H9 (cell line): ENCODE results near the gene FOXJ3. TPM values are rescaled to one million over a fixed set of nuclear protein-coding genes. Genes with fewer than 3 reads are reported as not detected.

Experiments used
- DNase-seq: peaks from one replicate; pipeline ENCODE4 v3.0.0-alpha.2; 2017
- H2AFZ ChIP-seq: one replicate; pipeline ENCODE4 v1.6.1; 2013; ENCODE audit warnings: mild to moderate bottlenecking, low read length, control low read depth, moderate library complexity
- H2AK5ac ChIP-seq: 2 replicates; pipeline ENCODE4 v1.6.1; 2013; ENCODE audit warnings: low read length, control low read depth, mixed read lengths; ENCODE audit not compliant: insufficient read length
- H2BK120ac ChIP-seq: one replicate; pipeline ENCODE4 v1.6.1; 2013; ENCODE audit warnings: low read depth, mild to moderate bottlenecking, low read length, control low read depth, inconsistent platforms; ENCODE audit not compliant: poor library complexity, severe bottlenecking
- H2BK12ac ChIP-seq: 2 replicates; pipeline ENCODE4 v1.6.1; 2013; ENCODE audit warnings: low read length, control low read depth, mixed read lengths, low read depth; ENCODE audit not compliant: insufficient read length
- H2BK15ac ChIP-seq: 2 replicates; pipeline ENCODE4 v1.6.1; 2013; ENCODE audit warnings: low read depth, low read length, control low read depth
- H2BK20ac ChIP-seq: one replicate; pipeline ENCODE4 v1.6.1; 2013; ENCODE audit warnings: low read depth, mild to moderate bottlenecking, low read length, control low read depth, inconsistent platforms; ENCODE audit not compliant: poor library complexity, severe bottlenecking
- H2BK5ac ChIP-seq: 2 replicates; pipeline ENCODE4 v1.6.1; 2013; ENCODE audit warnings: low read length, control low read depth, mixed read lengths; ENCODE audit not compliant: insufficient read length
- H3K14ac ChIP-seq: 2 replicates; pipeline ENCODE4 v1.6.1; 2013; ENCODE audit warnings: low read length, control low read depth; ENCODE audit not compliant: insufficient read depth
- H3K18ac ChIP-seq: 2 replicates; pipeline ENCODE4 v1.6.1; 2013; ENCODE audit warnings: low read depth, mild to moderate bottlenecking, mixed read lengths, low read length, control low read depth; ENCODE audit not compliant: insufficient read length
- H3K23ac ChIP-seq: 2 replicates; pipeline ENCODE4 v1.6.1; 2013; ENCODE audit warnings: low read length, control low read depth, mixed read lengths, low read depth; ENCODE audit not compliant: insufficient read length
- H3K23me2 ChIP-seq: 2 replicates; pipeline ENCODE4 v1.6.1; 2013; ENCODE audit warnings: low read depth, mild to moderate bottlenecking, mixed read lengths, low read length, control low read depth; ENCODE audit not compliant: insufficient read length, poor library complexity, severe bottlenecking
- H3K27ac ChIP-seq: 2 replicates; pipeline ENCODE4 v1.5.1; 2013; ENCODE audit warnings: low read length, control low read depth, mixed read lengths, low read depth; ENCODE audit not compliant: insufficient read length
- H3K27me3 ChIP-seq: 2 replicates; pipeline ENCODE4 v1.6.1; 2013; ENCODE audit warnings: low read length, control low read depth, inconsistent platforms; ENCODE audit not compliant: insufficient read depth
- H3K4ac ChIP-seq: 2 replicates; pipeline ENCODE4 v1.6.1; 2013; ENCODE audit warnings: low read depth, mild to moderate bottlenecking, control low read depth, inconsistent platforms, low read length, moderate library complexity
- H3K4me1 ChIP-seq: 2 replicates; pipeline ENCODE4 v1.6.1; 2013; ENCODE audit warnings: low read length, control low read depth, inconsistent platforms; ENCODE audit not compliant: insufficient read depth
- H3K4me2 ChIP-seq: 2 replicates; pipeline ENCODE4 v1.6.1; 2013; ENCODE audit warnings: low read length, control low read depth, mixed read lengths; ENCODE audit not compliant: insufficient read length, insufficient read depth
- H3K56ac ChIP-seq: 2 replicates; pipeline ENCODE4 v1.6.1; 2013; ENCODE audit warnings: low read depth, mild to moderate bottlenecking, mixed read lengths, low read length, control low read depth; ENCODE audit not compliant: insufficient read length
- H3K79me1 ChIP-seq: 2 replicates; pipeline ENCODE4 v1.6.1; 2013; ENCODE audit warnings: low read depth, mild to moderate bottlenecking, moderate library complexity, low read length, control low read depth, inconsistent platforms; ENCODE audit not compliant: insufficient read depth, poor library complexity, severe bottlenecking
- H3K79me2 ChIP-seq: 2 replicates; pipeline ENCODE4 v1.6.1; 2013; ENCODE audit warnings: low read length, control low read depth, inconsistent platforms; ENCODE audit not compliant: insufficient read depth
- H3K9ac ChIP-seq: 2 replicates; pipeline ENCODE4 v1.6.1; 2013; ENCODE audit warnings: low read length, control low read depth, mixed read lengths; ENCODE audit not compliant: insufficient read length; ENCODE audit errors: extremely low read depth
- H3K9me3 ChIP-seq: one replicate; pipeline ENCODE4 v1.6.1; 2013; ENCODE audit warnings: low read depth, low read length, inconsistent platforms; ENCODE audit not compliant: control insufficient read depth
- H3T11ph ChIP-seq: one replicate; pipeline ENCODE4 v1.6.1; 2013; ENCODE audit warnings: mild to moderate bottlenecking, low read length, control low read depth, inconsistent platforms
- H4K20me1 ChIP-seq: one replicate; pipeline ENCODE4 v1.6.1; 2013; ENCODE audit not compliant: control insufficient read depth, insufficient read length, insufficient read depth
- H4K5ac ChIP-seq: 2 replicates; pipeline ENCODE4 v1.6.1; 2013; ENCODE audit warnings: low read depth, mild to moderate bottlenecking, mixed read lengths, low read length, control low read depth; ENCODE audit not compliant: insufficient read length
- H4K8ac ChIP-seq: replicated peaks from 2 replicates; pipeline ENCODE4 v1.6.1; 2013; ENCODE audit warnings: low read length, control low read depth, mixed read lengths, low read depth; ENCODE audit not compliant: insufficient read length
- H4K91ac ChIP-seq: 2 replicates; pipeline ENCODE4 v1.6.1; 2013; ENCODE audit warnings: low read depth, mild to moderate bottlenecking, moderate library complexity, mixed read lengths, low read length, control low read depth; ENCODE audit not compliant: insufficient read length
- H3K27ac Mint-ChIP-seq, 3 experiments: 2 replicates in 2 of 3; 3 replicates in 1 of 3; pipeline ENCODE4 v1.8.0; 2020 to 2021; ENCODE audit warnings: mixed read lengths in 3 of 3, mild to moderate bottlenecking in 1 of 3, moderate library complexity in 1 of 3
- H3K27me3 Mint-ChIP-seq: 2 replicates; pipeline ENCODE4 v1.8.0; 2021; ENCODE audit warnings: low read depth, mild to moderate bottlenecking, moderate library complexity, mixed read lengths
- H3K36me3 Mint-ChIP-seq, 3 experiments: 2 replicates in 2 of 3; 3 replicates in 1 of 3; pipeline ENCODE4 v1.8.0; 2020 to 2021; ENCODE audit warnings: low read depth in 3 of 3, mixed read lengths in 3 of 3; ENCODE audit not compliant: insufficient read depth in 1 of 3
- H3K4me1 Mint-ChIP-seq, 2 experiments: 2 replicates each; pipeline ENCODE4 v1.8.0; 2020; ENCODE audit warnings: mixed read lengths in 2 of 2
- H3K4me3 Mint-ChIP-seq, 2 experiments: 2 replicates in 1 of 2; 3 replicates in 1 of 2; pipeline ENCODE4 v1.8.0; 2020 to 2021; ENCODE audit warnings: mild to moderate bottlenecking in 2 of 2, mixed read lengths in 2 of 2, moderate library complexity in 1 of 2
- H3K9me3 Mint-ChIP-seq, 2 experiments: 2 replicates in 1 of 2; 3 replicates in 1 of 2; pipeline ENCODE4 v1.8.0; 2020; ENCODE audit warnings: mild to moderate bottlenecking in 2 of 2, mixed read lengths in 2 of 2, moderate library complexity in 1 of 2
- WGBS: extraction: QIAGEN DNeasy Blood & Tissue Kit; methylation state at CpG from one replicate; pipeline ENCODE4 v1.1.7; 2013; ENCODE audit warnings: missing lambda C conversion rate, low lambda C conversion rate, mixed read lengths; ENCODE audit not compliant: insufficient read length; ENCODE audit errors: extremely low coverage; 5-methylcytosine and 5-hydroxymethylcytosine counted together
- total RNA-seq: library from RNA; stranded (reverse); gene quantifications from 2 replicates; pipeline ENCODE4 v1.2.1, GENCODE V29; 2021
- TF ChIP-seq, protein P1 (sequence below): fragments of 200-600 bp; sonication (generic); conservative IDR thresholded peaks from 3 replicates; pipeline ENCODE4 v1.8.0; 2021; ENCODE audit warnings: antibody characterized with exemption, mild to moderate bottlenecking

Gene FOXJ3
- total RNA-seq, 1 experiment from 2014 or later, result 49.9 TPM

DNA sequence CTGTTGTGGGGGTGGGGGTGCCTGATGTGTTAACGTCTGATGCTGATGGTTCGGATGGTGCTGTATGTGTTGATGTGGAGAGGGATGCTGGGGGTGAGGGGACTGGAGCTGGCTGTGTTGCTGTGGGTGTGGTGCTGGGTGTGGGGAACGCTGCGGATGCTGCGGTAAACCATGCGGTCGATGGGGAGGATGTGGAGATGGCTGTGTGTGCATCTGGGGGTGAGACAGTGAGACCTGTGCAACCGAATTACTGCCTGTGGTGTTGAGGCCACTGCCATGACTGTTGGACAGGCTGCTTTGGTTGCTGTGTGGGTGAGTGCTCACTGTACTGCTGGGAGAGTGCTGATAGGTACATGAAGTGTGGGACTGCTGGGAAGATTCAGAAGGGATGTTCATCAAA is 143.7 kb downstream of the FOXJ3 start:
- Histone ChIP-seq H2BK12ac (no peak overlapping the region), H4K20me1 (no peaks in the 10 kb centered on the region), H3K27ac (no peak overlapping the region), H2AK5ac (no peak overlapping the region), H2BK20ac (no peak overlapping the region), H3T11ph (no peak overlapping the region), H3K4me1 (no peaks in the 10 kb centered on the region), H3K4ac (no peak overlapping the region), H3K23ac (no peak overlapping the region), H3K9ac (no peak overlapping the region), H3K79me2 (no peaks in the 10 kb centered on the region), H2BK15ac (no peak overlapping the region), H3K14ac (no peak overlapping the region), H3K79me1 (no peaks in the 10 kb centered on the region), H4K91ac (no peak overlapping the region), H4K5ac (no peak overlapping the region), H3K56ac (no peak overlapping the region), H3K4me2 (no peak overlapping the region), H3K18ac (no peak overlapping the region), H2BK5ac (no peak overlapping the region), H3K9me3 (no peaks in the 10 kb centered on the region), H3K27me3 (no peaks in the 10 kb centered on the region; the same call in 1 of the 2 replicates), H2BK120ac (no peak overlapping the region), H3K23me2 (no peaks in the 10 kb centered on the region), H2AFZ (no peak overlapping the region), H4K8ac (no peak overlapping the region)
- peak overlapping the region in 2 of 3 experiments; percentile 1 to 89; a peak in 4 of 7 replicates for H3K27ac Mint-ChIP-seq
- peaks cover 3% of the 10 kb centered on the region in 2 experiments; a peak in 1 of 4 replicates for H3K4me1 Mint-ChIP-seq
- no peak for DNase-seq
- no peak overlapping the region for H3K4me3 Mint-ChIP-seq
- TF ChIP-seq, protein P1, sequence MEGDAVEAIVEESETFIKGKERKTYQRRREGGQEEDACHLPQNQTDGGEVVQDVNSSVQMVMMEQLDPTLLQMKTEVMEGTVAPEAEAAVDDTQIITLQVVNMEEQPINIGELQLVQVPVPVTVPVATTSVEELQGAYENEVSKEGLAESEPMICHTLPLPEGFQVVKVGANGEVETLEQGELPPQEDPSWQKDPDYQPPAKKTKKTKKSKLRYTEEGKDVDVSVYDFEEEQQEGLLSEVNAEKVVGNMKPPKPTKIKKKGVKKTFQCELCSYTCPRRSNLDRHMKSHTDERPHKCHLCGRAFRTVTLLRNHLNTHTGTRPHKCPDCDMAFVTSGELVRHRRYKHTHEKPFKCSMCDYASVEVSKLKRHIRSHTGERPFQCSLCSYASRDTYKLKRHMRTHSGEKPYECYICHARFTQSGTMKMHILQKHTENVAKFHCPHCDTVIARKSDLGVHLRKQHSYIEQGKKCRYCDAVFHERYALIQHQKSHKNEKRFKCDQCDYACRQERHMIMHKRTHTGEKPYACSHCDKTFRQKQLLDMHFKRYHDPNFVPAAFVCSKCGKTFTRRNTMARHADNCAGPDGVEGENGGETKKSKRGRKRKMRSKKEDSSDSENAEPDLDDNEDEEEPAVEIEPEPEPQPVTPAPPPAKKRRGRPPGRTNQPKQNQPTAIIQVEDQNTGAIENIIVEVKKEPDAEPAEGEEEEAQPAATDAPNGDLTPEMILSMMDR, result no peak
- peaks cover 6 to 44% (median 21%) of the 10 kb centered on the region in 3 experiments; a peak in 6 of 7 replicates for H3K36me3 Mint-ChIP-seq
- WGBS, result no CpG with 5 or more reads among the region's 8 CpGs
- H3K9me3 Mint-ChIP-seq, result no peaks in the 10 kb centered on the region
- no peaks in the 10 kb centered on the region; the same call in 1 of the 2 replicates for H3K27me3 Mint-ChIP-seq
